H9 (cell line): ENCODE results near the gene CSRNP3. TPM values are rescaled to one million over a fixed set of nuclear protein-coding genes. Genes with fewer than 3 reads are reported as not detected.

Experiments
- DNase-seq: peaks from one replicate; pipeline ENCODE4 v3.0.0-alpha.2; 2017
- H2AFZ ChIP-seq: one replicate; pipeline ENCODE4 v1.6.1; 2013; ENCODE audit warnings: mild to moderate bottlenecking, low read length, control low read depth, moderate library complexity
- H2AK5ac ChIP-seq: 2 replicates; pipeline ENCODE4 v1.6.1; 2013; ENCODE audit warnings: low read length, control low read depth, mixed read lengths; ENCODE audit not compliant: insufficient read length
- H2BK120ac ChIP-seq: one replicate; pipeline ENCODE4 v1.6.1; 2013; ENCODE audit warnings: low read depth, mild to moderate bottlenecking, low read length, control low read depth, inconsistent platforms; ENCODE audit not compliant: poor library complexity, severe bottlenecking
- H2BK12ac ChIP-seq: 2 replicates; pipeline ENCODE4 v1.6.1; 2013; ENCODE audit warnings: low read length, control low read depth, mixed read lengths, low read depth; ENCODE audit not compliant: insufficient read length
- H2BK15ac ChIP-seq: 2 replicates; pipeline ENCODE4 v1.6.1; 2013; ENCODE audit warnings: low read depth, low read length, control low read depth
- H2BK20ac ChIP-seq: one replicate; pipeline ENCODE4 v1.6.1; 2013; ENCODE audit warnings: low read depth, mild to moderate bottlenecking, low read length, control low read depth, inconsistent platforms; ENCODE audit not compliant: poor library complexity, severe bottlenecking
- H2BK5ac ChIP-seq: 2 replicates; pipeline ENCODE4 v1.6.1; 2013; ENCODE audit warnings: low read length, control low read depth, mixed read lengths; ENCODE audit not compliant: insufficient read length
- H3K14ac ChIP-seq: 2 replicates; pipeline ENCODE4 v1.6.1; 2013; ENCODE audit warnings: low read length, control low read depth; ENCODE audit not compliant: insufficient read depth
- H3K18ac ChIP-seq: 2 replicates; pipeline ENCODE4 v1.6.1; 2013; ENCODE audit warnings: low read depth, mild to moderate bottlenecking, mixed read lengths, low read length, control low read depth; ENCODE audit not compliant: insufficient read length
- H3K23ac ChIP-seq: 2 replicates; pipeline ENCODE4 v1.6.1; 2013; ENCODE audit warnings: low read length, control low read depth, mixed read lengths, low read depth; ENCODE audit not compliant: insufficient read length
- H3K23me2 ChIP-seq: 2 replicates; pipeline ENCODE4 v1.6.1; 2013; ENCODE audit warnings: low read depth, mild to moderate bottlenecking, mixed read lengths, low read length, control low read depth; ENCODE audit not compliant: insufficient read length, poor library complexity, severe bottlenecking
- H3K27ac ChIP-seq: 2 replicates; pipeline ENCODE4 v1.5.1; 2013; ENCODE audit warnings: low read length, control low read depth, mixed read lengths, low read depth; ENCODE audit not compliant: insufficient read length
- H3K27me3 ChIP-seq: 2 replicates; pipeline ENCODE4 v1.6.1; 2013; ENCODE audit warnings: low read length, control low read depth, inconsistent platforms; ENCODE audit not compliant: insufficient read depth
- H3K4ac ChIP-seq: 2 replicates; pipeline ENCODE4 v1.6.1; 2013; ENCODE audit warnings: low read depth, mild to moderate bottlenecking, control low read depth, inconsistent platforms, low read length, moderate library complexity
- H3K4me1 ChIP-seq: 2 replicates; pipeline ENCODE4 v1.6.1; 2013; ENCODE audit warnings: low read length, control low read depth, inconsistent platforms; ENCODE audit not compliant: insufficient read depth
- H3K4me2 ChIP-seq: 2 replicates; pipeline ENCODE4 v1.6.1; 2013; ENCODE audit warnings: low read length, control low read depth, mixed read lengths; ENCODE audit not compliant: insufficient read length, insufficient read depth
- H3K56ac ChIP-seq: 2 replicates; pipeline ENCODE4 v1.6.1; 2013; ENCODE audit warnings: low read depth, mild to moderate bottlenecking, mixed read lengths, low read length, control low read depth; ENCODE audit not compliant: insufficient read length
- H3K79me1 ChIP-seq: 2 replicates; pipeline ENCODE4 v1.6.1; 2013; ENCODE audit warnings: low read depth, mild to moderate bottlenecking, moderate library complexity, low read length, control low read depth, inconsistent platforms; ENCODE audit not compliant: insufficient read depth, poor library complexity, severe bottlenecking
- H3K79me2 ChIP-seq: 2 replicates; pipeline ENCODE4 v1.6.1; 2013; ENCODE audit warnings: low read length, control low read depth, inconsistent platforms; ENCODE audit not compliant: insufficient read depth
- H3K9ac ChIP-seq: 2 replicates; pipeline ENCODE4 v1.6.1; 2013; ENCODE audit warnings: low read length, control low read depth, mixed read lengths; ENCODE audit not compliant: insufficient read length; ENCODE audit errors: extremely low read depth
- H3K9me3 ChIP-seq: one replicate; pipeline ENCODE4 v1.6.1; 2013; ENCODE audit warnings: low read depth, low read length, inconsistent platforms; ENCODE audit not compliant: control insufficient read depth
- H3T11ph ChIP-seq: one replicate; pipeline ENCODE4 v1.6.1; 2013; ENCODE audit warnings: mild to moderate bottlenecking, low read length, control low read depth, inconsistent platforms
- H4K20me1 ChIP-seq: one replicate; pipeline ENCODE4 v1.6.1; 2013; ENCODE audit not compliant: control insufficient read depth, insufficient read length, insufficient read depth
- H4K5ac ChIP-seq: 2 replicates; pipeline ENCODE4 v1.6.1; 2013; ENCODE audit warnings: low read depth, mild to moderate bottlenecking, mixed read lengths, low read length, control low read depth; ENCODE audit not compliant: insufficient read length
- H4K8ac ChIP-seq: replicated peaks from 2 replicates; pipeline ENCODE4 v1.6.1; 2013; ENCODE audit warnings: low read length, control low read depth, mixed read lengths, low read depth; ENCODE audit not compliant: insufficient read length
- H4K91ac ChIP-seq: 2 replicates; pipeline ENCODE4 v1.6.1; 2013; ENCODE audit warnings: low read depth, mild to moderate bottlenecking, moderate library complexity, mixed read lengths, low read length, control low read depth; ENCODE audit not compliant: insufficient read length
- H3K27ac Mint-ChIP-seq, 3 experiments: 2 replicates in 2 of 3; 3 replicates in 1 of 3; pipeline ENCODE4 v1.8.0; 2020 to 2021; ENCODE audit warnings: mixed read lengths in 3 of 3, mild to moderate bottlenecking in 1 of 3, moderate library complexity in 1 of 3
- H3K27me3 Mint-ChIP-seq: 2 replicates; pipeline ENCODE4 v1.8.0; 2021; ENCODE audit warnings: low read depth, mild to moderate bottlenecking, moderate library complexity, mixed read lengths
- H3K36me3 Mint-ChIP-seq, 3 experiments: 2 replicates in 2 of 3; 3 replicates in 1 of 3; pipeline ENCODE4 v1.8.0; 2020 to 2021; ENCODE audit warnings: low read depth in 3 of 3, mixed read lengths in 3 of 3; ENCODE audit not compliant: insufficient read depth in 1 of 3
- H3K4me1 Mint-ChIP-seq, 2 experiments: 2 replicates each; pipeline ENCODE4 v1.8.0; 2020; ENCODE audit warnings: mixed read lengths in 2 of 2
- H3K4me3 Mint-ChIP-seq, 2 experiments: 2 replicates in 1 of 2; 3 replicates in 1 of 2; pipeline ENCODE4 v1.8.0; 2020 to 2021; ENCODE audit warnings: mild to moderate bottlenecking in 2 of 2, mixed read lengths in 2 of 2, moderate library complexity in 1 of 2
- H3K9me3 Mint-ChIP-seq, 2 experiments: 2 replicates in 1 of 2; 3 replicates in 1 of 2; pipeline ENCODE4 v1.8.0; 2020; ENCODE audit warnings: mild to moderate bottlenecking in 2 of 2, mixed read lengths in 2 of 2, moderate library complexity in 1 of 2
- CTCF ChIP-seq: fragments of 200-600 bp; sonication (generic); conservative IDR thresholded peaks from 3 replicates; pipeline ENCODE4 v1.8.0; 2021; ENCODE audit warnings: antibody characterized with exemption, mild to moderate bottlenecking
- WGBS: extraction: QIAGEN DNeasy Blood & Tissue Kit; methylation state at CpG from one replicate; pipeline ENCODE4 v1.1.7; 2013; ENCODE audit warnings: missing lambda C conversion rate, low lambda C conversion rate, mixed read lengths; ENCODE audit not compliant: insufficient read length; ENCODE audit errors: extremely low coverage; 5-methylcytosine and 5-hydroxymethylcytosine counted together
- total RNA-seq: library from RNA; stranded (reverse); gene quantifications from 2 replicates; pipeline ENCODE4 v1.2.1, GENCODE V29; 2021

The CSRNP3 gene
- total RNA-seq, 1 experiment from 2014 or later: 3.6 TPM

DNA sequence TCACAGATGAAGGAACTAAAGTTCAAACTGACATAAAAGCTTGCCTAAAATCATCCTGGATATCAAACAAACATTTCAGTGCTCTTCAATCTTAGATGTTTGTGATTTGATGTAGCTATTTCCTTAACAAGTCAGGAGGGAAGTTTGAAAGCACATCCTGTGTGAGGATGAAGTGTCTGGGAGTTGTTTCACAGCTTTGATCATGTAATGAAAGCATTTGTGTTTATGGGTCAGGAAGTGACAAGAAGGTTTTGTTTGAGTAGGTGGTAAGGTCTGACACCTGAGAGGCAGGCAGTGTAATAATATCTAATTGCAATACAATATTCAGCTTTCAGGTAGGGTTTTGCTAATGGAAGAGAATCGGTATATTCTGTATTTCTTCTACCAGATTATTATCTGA lies 26.0 kb upstream of the CSRNP3 start:
- Histone ChIP-seq H4K91ac (no peak overlapping the region), H3K79me2 (no peaks in the 10 kb centered on the region), H3K56ac (no peak overlapping the region), H2BK15ac (no peak overlapping the region), H2BK120ac (no peak overlapping the region), H3K9me3 (no peaks in the 10 kb centered on the region), H2AK5ac (no peak overlapping the region), H3K4me1 (peaks cover 3% of the 10 kb centered on the region; the same call in 1 of the 2 replicates), H2BK20ac (no peak overlapping the region), H3T11ph (no peak overlapping the region), H3K4ac (no peak overlapping the region), H3K23ac (no peak overlapping the region), H3K27ac (no peak overlapping the region), H3K9ac (no peak overlapping the region), H2BK12ac (no peak overlapping the region), H2BK5ac (no peak overlapping the region), H3K4me2 (no peak overlapping the region), H2AFZ (no peak overlapping the region), H3K79me1 (no peaks in the 10 kb centered on the region), H4K8ac (no peak overlapping the region), H4K5ac (no peak overlapping the region), H3K23me2 (no peaks in the 10 kb centered on the region), H3K18ac (no peak overlapping the region), H3K14ac (no peak overlapping the region), H4K20me1 (no peaks in the 10 kb centered on the region), H3K27me3 (no peaks in the 10 kb centered on the region)
- Mint-ChIP-seq H3K4me3 (no peak overlapping the region), H3K27ac (no peak overlapping the region), H3K4me1 (peaks cover 3 to 6% of the 10 kb centered on the region in 2 experiments; a peak in 2 of 4 replicates), H3K9me3 (no peaks in the 10 kb centered on the region), H3K36me3 (no peaks in the 10 kb centered on the region), H3K27me3 (no peaks in the 10 kb centered on the region)
- no CpG with 5 or more reads among the region's 1 CpG for WGBS
- TF ChIP-seq CTCF: no peak
- DNase-seq: no peak
